Liver (tissue), 3 donors: Measurements from ENCODE around the gene CARD9.

Experiments
- ATF3 ChIP-seq: IDR thresholded peaks from 2 replicates; pipeline ENCODE4 v1.6.1; 2016; ENCODE audit warnings: antibody characterized with exemption
- CTCF ChIP-seq: fragments of 150-350 bp; IDR thresholded peaks from 2 replicates; pipeline ENCODE4 v1.5.1; 2017; ENCODE audit warnings: improper control_type of control experiment, low read depth, low read length; ENCODE audit not compliant: missing input control
- EGR1 ChIP-seq, 2 donors: IDR thresholded peaks; 2 replicates each; pipeline ENCODE4 v1.6.1; 2016 to 2018; ENCODE audit warnings: antibody characterized with exemption in 2 of 2, low read depth in 2 of 2
- FOXA1 ChIP-seq: IDR thresholded peaks from 2 replicates; pipeline ENCODE4 v1.6.1; 2016; ENCODE audit warnings: antibody characterized with exemption
- GABPA ChIP-seq, 2 donors: IDR thresholded peaks in 1 of 2; conservative IDR thresholded peaks in 1 of 2; 2 replicates each; pipeline ENCODE4 v1.6.1; 2016; ENCODE audit warnings: antibody characterized with exemption in 2 of 2, mild to moderate bottlenecking in 1 of 2, moderate library complexity in 1 of 2
- JUND ChIP-seq, 2 donors: IDR thresholded peaks; 2 replicates each; pipeline ENCODE4 v1.6.1; 2016; ENCODE audit warnings: antibody characterized with exemption in 2 of 2
- RAD21 ChIP-seq, 2 donors: IDR thresholded peaks; 2 replicates each; pipeline ENCODE4 v1.6.1; 2016; ENCODE audit warnings: antibody characterized with exemption in 2 of 2, mild to moderate bottlenecking in 2 of 2
- REST ChIP-seq: IDR thresholded peaks from 2 replicates; pipeline ENCODE4 v1.6.1; 2016; ENCODE audit warnings: antibody characterized with exemption, mild to moderate bottlenecking
- SP1 ChIP-seq: IDR thresholded peaks from 2 replicates; pipeline ENCODE4 v1.6.1; 2018; ENCODE audit warnings: antibody characterized with exemption, mild to moderate bottlenecking
- TAF1 ChIP-seq: conservative IDR thresholded peaks from 2 replicates; pipeline ENCODE4 v1.6.1; 2016; ENCODE audit warnings: antibody characterized with exemption, mild to moderate bottlenecking
- YY1 ChIP-seq: IDR thresholded peaks from 2 replicates; pipeline ENCODE4 v1.6.1; 2016; ENCODE audit warnings: antibody characterized with exemption, mild to moderate bottlenecking
- TF ChIP-seq, protein P1 (sequence below): IDR thresholded peaks from 2 replicates; pipeline ENCODE4 v1.6.1; 2016; ENCODE audit warnings: antibody characterized with exemption
- TF ChIP-seq, protein P2 (sequence below): IDR thresholded peaks from 2 replicates; pipeline ENCODE4 v1.6.1; 2016; ENCODE audit warnings: antibody characterized with exemption
- donor health status: healthy.
- donor health status: healthy.

GRCh38 chr9:136403915-136404800 lies 30.7 kb upstream of the CARD9 start:
- TF ChIP-seq CTCF (no peak), TAF1 (no peak), RAD21 (IDR thresholded peaks at IDR 0.05) (no peak), REST (no peak), JUND (IDR thresholded peaks at IDR 0.05) (no peak), YY1 (no peak), GABPA (IDR thresholded peaks at IDR 0.05 in 1 of 2, conservative IDR thresholded peaks at IDR 0.05 in 1 of 2) (no peak), FOXA1 (no peak), ATF3 (no peak), EGR1 (IDR thresholded peaks at IDR 0.05; ENCODE audit: low read depth in 2 of 2) (no peak), SP1 (no peak)
- TF ChIP-seq, protein P1, sequence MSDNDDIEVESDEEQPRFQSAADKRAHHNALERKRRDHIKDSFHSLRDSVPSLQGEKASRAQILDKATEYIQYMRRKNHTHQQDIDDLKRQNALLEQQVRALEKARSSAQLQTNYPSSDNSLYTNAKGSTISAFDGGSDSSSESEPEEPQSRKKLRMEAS, result no peak
- TF ChIP-seq, protein P2, sequence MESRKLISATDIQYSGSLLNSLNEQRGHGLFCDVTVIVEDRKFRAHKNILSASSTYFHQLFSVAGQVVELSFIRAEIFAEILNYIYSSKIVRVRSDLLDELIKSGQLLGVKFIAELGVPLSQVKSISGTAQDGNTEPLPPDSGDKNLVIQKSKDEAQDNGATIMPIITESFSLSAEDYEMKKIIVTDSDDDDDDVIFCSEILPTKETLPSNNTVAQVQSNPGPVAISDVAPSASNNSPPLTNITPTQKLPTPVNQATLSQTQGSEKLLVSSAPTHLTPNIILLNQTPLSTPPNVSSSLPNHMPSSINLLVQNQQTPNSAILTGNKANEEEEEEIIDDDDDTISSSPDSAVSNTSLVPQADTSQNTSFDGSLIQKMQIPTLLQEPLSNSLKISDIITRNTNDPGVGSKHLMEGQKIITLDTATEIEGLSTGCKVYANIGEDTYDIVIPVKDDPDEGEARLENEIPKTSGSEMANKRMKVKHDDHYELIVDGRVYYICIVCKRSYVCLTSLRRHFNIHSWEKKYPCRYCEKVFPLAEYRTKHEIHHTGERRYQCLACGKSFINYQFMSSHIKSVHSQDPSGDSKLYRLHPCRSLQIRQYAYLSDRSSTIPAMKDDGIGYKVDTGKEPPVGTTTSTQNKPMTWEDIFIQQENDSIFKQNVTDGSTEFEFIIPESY, result no peak
